IMR-90 (cell line): Measurements from ENCODE around the gene ADAMTS8.

Experiments
- CHD1 ChIP-seq: IDR thresholded peaks from 2 replicates; pipeline ENCODE4 v1.6.1; 2012; ENCODE audit warnings: low read depth, low read length, improper control_type of control experiment
- MAFK ChIP-seq: IDR thresholded peaks from 2 replicates; pipeline ENCODE4 v1.6.1; 2012; ENCODE audit warnings: low read depth, low read length, improper control_type of control experiment
- POLR2A ChIP-seq: IDR thresholded peaks from 2 replicates; pipeline ENCODE4 v1.6.1; 2012; ENCODE audit warnings: mild to moderate bottlenecking, low read depth, low read length
- RAD21 ChIP-seq: IDR thresholded peaks from 2 replicates; pipeline ENCODE4 v1.6.1; 2012; ENCODE audit warnings: low read length, improper control_type of control experiment
- RCOR1 ChIP-seq: IDR thresholded peaks from 2 replicates; pipeline ENCODE4 v1.6.1; 2012; ENCODE audit warnings: mild to moderate bottlenecking, low read length, improper control_type of control experiment; ENCODE audit not compliant: insufficient replicate concordance
- RFX5 ChIP-seq: IDR thresholded peaks from 2 replicates; pipeline ENCODE4 v1.8.0; 2012; ENCODE audit warnings: low read depth, mild to moderate bottlenecking, low read length, moderate library complexity
- SMC3 ChIP-seq: fragments of 150-350 bp; IDR thresholded peaks from 2 replicates; pipeline ENCODE4 v1.6.1; 2016; ENCODE audit warnings: low read depth, mild to moderate bottlenecking, antibody characterized with exemption, low read length, moderate library complexity
- TF ChIP-seq, protein P1 (sequence below): conservative IDR thresholded peaks from 2 replicates; pipeline ENCODE4 v1.5.1; 2012; ENCODE audit warnings: mild to moderate bottlenecking, low read depth, low read length, improper control_type of control experiment
- TF ChIP-seq, protein P2 (sequence below): fragments of 150-350 bp; IDR thresholded peaks from 2 replicates; pipeline ENCODE4 v1.6.1; 2016; ENCODE audit warnings: low read depth, mild to moderate bottlenecking, low read length, moderate library complexity, borderline replicate concordance
- TF ChIP-seq, protein P3 (sequence below): fragments of 150-350 bp; IDR thresholded peaks from 2 replicates; pipeline ENCODE4 v1.6.1; 2017; ENCODE audit warnings: mild to moderate bottlenecking, antibody characterized with exemption, low read length, low read depth

DNA sequence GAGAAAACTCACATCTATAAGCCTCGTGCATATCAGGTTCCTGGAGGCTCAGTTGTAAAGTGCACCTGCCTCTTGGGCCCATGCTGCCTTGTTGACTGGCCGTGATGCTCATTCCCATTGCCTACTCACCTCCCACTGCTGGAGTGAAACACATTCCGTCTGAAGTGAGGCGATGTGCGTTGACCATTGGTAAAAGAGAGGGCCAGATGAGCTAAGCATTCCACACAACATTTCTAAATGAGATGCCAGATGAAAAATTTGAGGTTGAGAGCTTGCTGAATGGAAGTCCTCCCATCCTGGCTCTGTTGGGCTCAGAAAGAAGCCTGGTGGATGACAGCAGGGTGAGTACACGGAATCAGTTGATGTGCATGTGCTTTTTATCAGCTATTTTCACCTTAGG, 11.5 kb upstream of the ADAMTS8 start:
- TF ChIP-seq, protein P1, sequence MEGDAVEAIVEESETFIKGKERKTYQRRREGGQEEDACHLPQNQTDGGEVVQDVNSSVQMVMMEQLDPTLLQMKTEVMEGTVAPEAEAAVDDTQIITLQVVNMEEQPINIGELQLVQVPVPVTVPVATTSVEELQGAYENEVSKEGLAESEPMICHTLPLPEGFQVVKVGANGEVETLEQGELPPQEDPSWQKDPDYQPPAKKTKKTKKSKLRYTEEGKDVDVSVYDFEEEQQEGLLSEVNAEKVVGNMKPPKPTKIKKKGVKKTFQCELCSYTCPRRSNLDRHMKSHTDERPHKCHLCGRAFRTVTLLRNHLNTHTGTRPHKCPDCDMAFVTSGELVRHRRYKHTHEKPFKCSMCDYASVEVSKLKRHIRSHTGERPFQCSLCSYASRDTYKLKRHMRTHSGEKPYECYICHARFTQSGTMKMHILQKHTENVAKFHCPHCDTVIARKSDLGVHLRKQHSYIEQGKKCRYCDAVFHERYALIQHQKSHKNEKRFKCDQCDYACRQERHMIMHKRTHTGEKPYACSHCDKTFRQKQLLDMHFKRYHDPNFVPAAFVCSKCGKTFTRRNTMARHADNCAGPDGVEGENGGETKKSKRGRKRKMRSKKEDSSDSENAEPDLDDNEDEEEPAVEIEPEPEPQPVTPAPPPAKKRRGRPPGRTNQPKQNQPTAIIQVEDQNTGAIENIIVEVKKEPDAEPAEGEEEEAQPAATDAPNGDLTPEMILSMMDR: no peak
- TF ChIP-seq, protein P2, sequence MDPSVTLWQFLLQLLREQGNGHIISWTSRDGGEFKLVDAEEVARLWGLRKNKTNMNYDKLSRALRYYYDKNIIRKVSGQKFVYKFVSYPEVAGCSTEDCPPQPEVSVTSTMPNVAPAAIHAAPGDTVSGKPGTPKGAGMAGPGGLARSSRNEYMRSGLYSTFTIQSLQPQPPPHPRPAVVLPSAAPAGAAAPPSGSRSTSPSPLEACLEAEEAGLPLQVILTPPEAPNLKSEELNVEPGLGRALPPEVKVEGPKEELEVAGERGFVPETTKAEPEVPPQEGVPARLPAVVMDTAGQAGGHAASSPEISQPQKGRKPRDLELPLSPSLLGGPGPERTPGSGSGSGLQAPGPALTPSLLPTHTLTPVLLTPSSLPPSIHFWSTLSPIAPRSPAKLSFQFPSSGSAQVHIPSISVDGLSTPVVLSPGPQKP: no peak
- TF ChIP-seq RCOR1 (no peak), RFX5 (no peak), POLR2A (no peak), SMC3 (no peak), CHD1 (no peak), RAD21 (no peak), MAFK (no peak)
- TF ChIP-seq, protein P3, sequence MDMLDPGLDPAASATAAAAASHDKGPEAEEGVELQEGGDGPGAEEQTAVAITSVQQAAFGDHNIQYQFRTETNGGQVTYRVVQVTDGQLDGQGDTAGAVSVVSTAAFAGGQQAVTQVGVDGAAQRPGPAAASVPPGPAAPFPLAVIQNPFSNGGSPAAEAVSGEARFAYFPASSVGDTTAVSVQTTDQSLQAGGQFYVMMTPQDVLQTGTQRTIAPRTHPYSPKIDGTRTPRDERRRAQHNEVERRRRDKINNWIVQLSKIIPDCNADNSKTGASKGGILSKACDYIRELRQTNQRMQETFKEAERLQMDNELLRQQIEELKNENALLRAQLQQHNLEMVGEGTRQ: no peak
